GM03348 (cell line): Measurements from ENCODE around the gene P2RX3.
A peak's percentile ranks its signal among the peaks of the same experiment; 100 is the strongest.

Experiments used
- DNase-seq: peaks from one replicate; pipeline ENCODE4 v3.0.0; 2012; ENCODE audit warnings: low spot score

The P2RX3 gene

DNA sequence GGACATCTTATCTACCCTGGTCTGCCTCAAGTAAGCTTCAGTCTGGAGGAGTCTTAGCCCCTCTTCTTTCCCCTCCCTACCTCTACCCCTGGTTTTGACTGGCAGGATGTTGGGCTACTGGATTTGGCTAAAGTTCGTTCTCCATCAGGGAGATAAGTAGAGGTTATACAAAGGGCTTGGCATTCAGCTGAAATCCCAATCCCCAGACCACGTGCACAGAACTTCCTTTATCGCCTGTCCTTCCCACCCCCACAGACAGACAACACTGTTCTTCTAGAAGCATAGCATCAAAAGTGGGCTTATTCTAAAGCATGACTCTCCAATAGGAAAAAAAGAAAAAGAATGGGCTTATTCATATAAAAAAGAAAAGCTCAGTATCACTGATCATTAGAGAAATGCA, 35.0 kb downstream of the P2RX3 start:
- DNase-seq: no peak

DNA sequence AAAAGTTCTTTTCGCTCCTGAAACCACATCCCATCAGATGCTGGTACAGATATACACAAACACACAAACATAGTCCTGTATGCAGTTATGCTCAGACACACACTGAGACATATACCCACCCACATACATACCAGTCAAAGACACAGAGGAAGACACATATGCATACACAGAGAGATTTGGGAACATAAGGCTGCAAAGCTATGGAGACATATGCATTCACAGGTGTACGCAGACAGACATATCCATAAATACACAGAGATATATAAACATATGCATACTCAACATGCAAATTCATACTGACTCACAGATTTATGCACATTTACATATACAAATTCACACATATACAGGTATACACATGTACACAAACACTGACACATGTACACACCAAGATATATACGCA, 36.8 kb downstream of the P2RX3 start:
- no peak for DNase-seq

DNA sequence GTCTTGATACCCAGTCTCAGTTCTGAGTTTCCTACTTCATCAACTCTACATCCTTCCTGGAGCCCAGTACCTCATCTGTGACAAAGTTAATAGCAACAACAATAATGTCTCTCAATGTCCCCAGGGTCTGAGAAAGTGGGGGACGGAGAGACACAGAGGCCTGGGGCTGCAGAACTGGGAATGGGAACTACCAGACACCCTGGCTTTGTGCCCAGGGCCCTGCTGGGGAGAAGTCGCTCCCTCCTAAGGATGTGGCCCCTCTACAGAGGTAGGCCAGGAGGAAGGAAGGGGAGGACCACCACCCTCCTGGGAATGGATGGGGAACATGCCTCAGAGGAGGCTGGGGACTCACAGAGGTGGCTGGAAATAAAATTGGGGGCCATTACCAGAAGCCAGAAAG, 37.3 kb downstream of the P2RX3 start:
- DNase-seq: no peak

DNA sequence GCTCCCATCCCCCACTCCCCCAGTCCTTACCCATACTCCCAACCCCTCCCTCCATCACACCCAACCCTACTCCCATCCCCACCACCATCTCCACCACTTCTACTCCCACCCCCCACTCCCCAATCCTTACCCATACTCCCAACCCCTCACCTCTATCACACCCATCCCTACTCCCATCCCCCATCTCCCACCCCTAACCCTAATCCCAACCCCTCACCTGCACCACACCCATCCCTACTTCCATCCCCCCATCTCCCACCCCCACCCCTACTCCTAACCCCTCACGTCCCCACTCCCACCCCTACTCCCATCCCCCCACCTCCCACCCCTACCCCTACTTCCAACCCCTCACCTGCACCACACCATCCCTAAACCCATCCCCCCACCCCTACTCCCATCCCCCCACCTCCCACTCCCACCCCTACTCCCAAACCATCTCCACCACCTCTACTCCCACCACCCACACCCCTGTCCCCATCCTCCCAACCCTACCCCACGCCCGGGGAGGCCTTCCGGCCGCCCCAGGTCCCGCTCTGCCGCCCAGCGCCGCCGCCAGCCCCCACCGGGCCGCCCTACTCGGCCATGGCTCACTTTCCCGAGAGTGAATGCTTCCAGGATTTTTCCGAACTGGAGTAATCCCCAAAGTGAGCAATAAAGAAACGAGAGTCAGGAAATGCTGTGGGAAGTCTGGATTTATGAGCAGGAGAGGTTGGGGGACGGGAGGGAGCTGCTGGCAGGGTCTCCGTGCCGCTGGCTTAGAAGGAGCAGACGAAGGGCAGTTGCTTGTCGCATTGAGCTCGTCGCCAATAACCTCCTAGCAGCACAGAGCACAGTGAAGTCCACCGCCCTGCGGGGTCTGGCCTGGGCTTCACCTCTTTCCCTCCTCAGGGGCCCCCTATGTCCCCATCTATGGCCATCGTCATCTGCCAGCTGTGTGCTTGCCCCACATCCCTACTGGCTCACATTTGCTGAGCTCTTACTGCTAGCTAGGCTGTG, 38.2 kb downstream of the P2RX3 start:
- DNase-seq: no peak

DNA sequence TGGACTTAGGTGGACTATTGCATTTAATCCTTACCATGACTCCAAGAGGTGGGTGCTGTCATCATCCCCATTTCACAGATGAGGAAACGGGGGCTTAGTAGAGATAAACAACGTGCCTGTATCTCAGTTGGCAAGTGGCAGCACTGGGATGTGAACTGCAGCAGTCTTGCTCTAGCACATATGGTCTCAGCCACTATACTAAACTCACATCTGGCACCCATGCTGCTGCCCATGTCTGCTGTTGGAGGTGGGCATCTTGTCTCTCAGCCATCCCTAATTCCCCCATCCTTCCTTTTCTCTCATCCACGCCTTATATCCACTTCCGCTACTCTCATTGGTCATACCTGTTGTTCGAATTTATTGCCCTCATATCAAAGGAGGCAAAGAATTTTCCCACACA, 39.0 kb downstream of the P2RX3 start:
- DNase-seq: peak; percentile 25

DNA sequence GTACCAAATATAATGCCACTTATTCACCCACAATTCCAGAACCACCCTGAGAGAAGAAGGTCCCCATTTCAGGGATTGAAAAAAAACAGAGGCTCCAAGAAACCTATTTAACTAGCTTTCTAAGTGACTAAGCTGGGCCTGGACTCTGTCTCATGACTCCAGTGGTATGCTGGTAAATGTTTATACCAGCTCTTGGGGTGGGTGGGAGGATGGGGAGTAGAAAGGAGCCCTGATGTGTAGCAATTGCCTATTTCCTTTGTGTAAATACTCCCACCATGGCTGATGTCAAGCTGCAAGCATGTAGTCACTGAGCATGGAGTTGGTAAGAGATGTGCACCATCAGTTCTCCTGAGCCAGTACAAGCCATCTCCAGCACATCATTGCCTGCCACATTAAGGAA, 40.0 kb downstream of the P2RX3 start:
- DNase-seq: no peak

DNA sequence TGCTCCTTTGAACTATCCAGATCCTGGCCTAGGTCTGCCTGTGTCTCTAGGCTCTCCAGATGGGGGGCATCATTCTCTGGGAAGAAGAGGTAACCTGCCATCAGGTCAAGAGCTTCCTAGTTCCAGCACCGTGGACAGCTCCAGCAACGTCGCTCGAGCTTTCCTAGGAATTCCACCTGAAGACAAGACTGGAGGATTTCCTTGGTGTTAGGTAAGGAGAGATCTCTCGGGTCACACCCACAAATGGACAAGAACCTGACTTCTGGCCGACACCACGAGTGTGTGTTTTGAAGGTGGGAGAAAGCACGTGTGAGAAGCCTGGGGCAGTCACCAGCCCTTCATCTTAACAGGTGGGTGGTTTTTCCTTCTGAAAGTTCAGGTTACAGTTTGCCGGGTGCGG, 41.6 kb downstream of the P2RX3 start:
- DNase-seq: peak; percentile 34

DNA sequence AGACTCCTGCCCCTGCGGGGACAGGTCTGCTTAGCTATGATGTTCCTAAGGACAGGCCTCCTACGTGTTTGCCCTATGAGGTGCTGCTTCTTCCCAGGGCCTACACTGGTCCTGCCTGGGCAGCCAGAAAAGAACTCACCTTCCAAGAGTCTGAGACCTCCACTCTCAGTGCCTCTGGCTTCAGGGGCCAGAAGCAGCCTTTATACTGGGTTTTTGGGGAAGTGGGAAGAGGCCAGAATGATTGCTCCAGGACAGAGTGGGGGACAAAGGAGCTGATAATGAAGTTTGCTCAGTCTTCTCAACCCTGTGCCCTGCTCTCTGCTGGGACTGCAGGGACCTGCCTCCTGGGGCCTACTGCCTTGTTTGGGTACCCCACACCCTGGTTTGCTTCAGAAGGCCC, 42.8 kb downstream of the P2RX3 start, which contains the start of gene PRG3:
Gene PRG3 (minus strand): TSS at position 176 of the 400 bp plus-strand sequence. CDS start 442 bp downstream, outside the sequence.
- DNase-seq: no peak

DNA sequence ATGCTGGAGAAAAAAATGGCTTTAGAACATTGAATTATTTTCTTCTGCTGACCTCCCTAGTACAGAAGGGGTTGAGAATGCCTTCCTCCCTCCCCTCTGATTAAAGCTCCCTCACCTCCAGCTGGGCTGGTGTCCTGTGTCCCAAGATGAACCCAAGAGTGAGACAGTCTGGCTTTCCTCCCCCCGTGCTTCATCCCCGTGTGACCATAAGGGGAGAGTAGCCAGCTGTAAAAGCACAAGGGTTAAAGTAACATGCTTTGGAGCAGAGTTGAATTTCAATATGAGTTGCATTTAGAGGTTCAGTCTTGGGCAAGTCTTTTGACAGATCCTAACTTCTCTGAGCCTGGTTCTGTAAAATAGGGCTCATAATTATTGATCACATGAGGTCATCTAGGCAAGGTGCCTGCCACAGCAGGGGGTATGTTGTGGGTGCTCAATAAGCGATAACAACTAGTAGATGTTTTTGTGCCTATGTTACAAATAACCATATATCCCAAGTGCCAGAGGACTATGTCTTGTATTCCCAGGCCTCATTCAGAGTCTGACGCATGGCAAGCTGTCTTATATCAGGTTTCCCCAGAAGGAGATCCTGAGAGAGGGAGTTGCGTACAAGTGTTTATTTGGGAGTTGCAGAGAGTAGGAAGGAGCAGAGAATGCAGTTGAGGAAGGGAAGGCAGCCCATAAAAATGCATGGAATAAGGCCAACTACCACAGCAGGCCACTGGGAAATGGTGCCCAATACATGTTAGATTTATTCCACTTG, 48.2 kb downstream of the P2RX3 start:
- DNase-seq: no peak

DNA sequence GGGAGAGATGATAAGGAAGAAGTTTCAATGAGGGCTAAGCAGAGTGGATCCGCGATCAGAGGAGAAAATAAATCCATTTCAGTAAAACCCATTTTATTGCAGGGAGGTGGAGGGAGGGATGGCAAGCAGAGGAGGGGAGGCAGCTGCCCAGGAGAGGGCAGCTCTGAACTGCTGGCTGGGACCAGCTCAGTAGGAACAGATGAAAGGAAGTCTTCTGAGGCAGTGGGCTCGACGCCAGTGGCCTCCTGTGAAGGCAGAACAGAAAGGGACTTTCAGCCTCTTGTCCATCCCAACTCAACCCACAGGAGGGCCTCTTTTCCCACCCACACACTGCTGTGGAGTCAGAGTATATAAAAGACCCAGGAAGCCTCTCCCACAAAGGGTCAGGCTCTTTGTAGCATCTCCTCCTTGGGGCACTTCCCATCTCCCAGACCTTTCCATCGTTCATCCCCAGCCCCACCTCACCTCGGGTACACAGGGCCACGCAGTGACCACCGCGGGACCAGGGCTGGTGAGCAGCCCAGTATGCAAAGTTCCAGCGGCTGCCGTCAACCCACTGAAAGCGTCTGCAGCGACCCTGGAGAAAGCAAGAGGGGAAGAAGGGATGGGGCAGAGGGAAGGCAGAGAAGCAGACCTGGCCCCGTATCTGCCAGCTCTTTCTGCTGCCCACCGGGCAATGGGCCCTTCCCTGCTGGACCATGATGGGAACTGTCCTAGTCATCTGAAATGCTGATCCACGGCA, 49.3 kb downstream of the P2RX3 start:
- DNase-seq: no peak

DNA sequence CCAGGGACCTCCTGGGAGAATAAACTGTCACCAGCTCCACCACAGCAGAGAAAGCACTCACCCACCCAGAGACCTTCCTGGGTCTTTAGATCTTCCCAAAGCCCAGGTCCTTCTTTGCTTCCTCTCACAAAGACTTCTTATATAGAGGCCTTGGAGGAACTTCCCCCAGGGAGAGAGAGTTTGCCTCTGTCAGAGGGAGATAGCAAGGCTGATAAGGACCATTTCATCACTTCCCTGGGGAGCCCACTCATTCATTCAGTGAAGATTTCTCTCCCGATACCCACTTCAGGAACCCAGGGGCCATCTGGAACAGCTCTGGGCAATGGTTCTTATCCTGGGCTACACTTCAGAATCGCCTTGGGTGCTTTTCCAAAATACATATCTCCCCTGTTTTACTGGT, 52.4 kb downstream of the P2RX3 start, which contains the start of gene PRG2:
Gene PRG2 (minus strand): TSS at position 116 of the 400 bp plus-strand sequence. CDS start 706 bp downstream, outside the sequence.
- DNase-seq: no peak

DNA sequence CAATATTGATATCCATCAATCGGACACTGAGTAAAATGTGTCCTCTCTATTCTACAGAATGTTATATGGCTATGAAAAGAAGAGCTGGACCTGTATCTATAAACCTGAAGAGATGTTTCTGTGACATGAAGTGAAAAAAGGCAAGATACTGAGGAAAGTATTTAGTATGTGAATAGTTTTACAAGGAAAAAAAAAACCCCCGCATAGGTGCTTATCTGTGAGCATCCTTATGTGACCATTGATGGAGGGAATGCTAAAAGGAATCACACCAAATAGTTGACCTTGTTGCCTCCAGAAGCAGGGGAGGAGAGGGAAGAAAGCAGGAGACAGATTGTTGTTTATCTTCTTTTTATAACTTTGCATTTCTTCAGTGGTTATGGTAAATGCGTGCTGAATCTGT, 53.0 kb downstream of the P2RX3 start:
- DNase-seq: no peak

DNA sequence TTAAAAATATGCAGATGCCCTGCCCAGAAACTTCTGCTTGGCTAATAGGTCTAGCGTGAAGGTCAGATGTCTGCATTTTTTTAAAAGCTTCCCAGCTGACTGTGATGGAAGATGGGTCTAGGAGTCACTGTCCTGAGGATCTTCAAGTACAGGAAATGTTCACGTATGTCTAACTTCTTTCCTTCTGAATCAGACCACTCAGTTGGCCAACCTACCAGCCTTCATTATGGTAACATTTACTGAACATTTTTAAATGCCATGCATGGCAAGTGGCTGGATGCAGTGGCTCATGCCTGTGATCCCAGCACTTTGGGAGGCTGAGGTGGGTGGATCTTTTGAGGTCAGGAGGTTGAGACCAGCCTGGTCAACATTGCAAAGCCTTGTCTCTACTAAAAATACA, 53.4 kb downstream of the P2RX3 start:
- DNase-seq: no peak

DNA sequence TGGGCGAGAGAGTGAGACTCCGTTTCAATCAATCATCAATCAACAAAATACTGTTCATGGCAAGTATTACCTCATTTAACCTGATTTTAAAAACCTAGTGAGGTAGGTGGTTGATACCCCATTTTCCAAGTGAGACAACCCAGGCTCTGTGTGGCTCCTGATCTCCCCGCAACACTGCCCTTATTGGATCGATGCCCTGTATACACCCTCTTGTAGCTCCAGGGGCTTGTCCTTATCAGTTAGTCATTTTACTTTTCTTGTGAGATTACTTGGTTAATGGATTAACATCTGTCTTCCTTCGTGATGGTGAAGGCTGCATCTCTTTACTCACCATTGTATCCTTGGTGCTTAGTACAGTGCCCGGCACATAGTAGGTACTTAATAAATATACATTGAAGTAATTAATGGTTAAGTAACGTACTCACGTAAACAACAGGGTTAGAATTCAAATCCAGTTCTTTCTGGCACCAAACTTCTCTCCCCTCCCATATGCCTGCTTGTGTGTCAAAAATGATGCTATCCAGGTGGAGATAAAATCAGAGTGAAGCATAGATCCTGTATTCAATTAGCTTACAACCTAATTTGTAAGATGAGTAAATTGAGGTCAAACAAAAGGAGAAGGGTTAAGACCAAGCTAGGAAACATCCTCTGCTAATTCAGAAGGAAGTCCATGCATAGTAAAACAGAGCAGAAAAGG, 54.1 kb downstream of the P2RX3 start:
- no peak for DNase-seq

DNA sequence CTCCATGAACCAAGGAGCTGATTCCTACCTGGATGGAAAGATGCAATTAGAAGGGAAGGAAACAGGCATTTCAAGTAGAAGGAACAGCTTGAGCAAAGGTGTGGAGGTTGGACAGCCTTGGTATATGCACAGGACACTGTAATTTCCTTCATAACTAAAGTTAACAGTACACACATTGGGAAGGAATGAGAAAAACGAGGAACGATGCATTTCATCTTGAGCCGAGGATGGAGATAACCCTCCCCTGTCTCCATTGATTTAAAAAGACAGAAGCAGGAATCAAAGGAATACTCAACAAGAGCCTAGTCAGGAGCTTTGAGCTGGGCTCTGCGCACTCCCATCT, 54.6 kb downstream of the P2RX3 start:
- no peak for DNase-seq

DNA sequence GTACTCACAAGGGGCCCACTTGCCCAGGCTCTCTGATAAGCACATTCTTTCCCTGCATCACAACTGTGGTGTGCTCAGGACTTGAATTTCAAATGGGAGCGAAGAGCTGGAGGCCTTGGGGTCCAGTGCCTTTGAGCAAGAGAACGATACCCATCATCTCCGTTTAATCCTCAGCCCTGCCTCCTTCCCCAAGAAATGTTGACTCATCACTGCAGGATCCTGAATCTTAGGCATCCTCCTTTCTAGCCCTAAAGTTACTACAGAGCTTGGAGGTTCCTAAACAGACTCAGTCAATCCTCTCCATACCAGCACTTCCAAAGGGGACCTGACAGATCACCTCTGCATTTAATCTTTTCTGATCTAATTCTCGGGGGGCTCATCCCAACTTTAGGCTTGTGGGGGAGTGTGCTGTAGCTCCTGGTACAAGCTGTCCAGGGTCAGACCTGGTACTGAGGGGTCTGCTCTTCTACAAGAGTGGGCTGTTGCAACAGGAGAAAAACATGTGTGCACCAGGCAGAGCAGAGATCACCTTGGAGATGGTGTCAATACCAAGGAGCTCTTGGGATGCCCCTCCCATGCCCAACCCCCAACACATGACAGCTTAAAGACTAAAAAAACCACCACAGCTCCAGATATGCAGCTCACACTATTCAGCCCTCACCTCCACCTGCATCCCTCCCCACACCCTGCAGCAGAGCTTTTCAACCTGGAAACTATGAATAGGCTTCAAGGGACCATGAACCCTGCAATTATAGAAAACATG, 56.2 kb downstream of the P2RX3 start:
- no peak for DNase-seq

DNA sequence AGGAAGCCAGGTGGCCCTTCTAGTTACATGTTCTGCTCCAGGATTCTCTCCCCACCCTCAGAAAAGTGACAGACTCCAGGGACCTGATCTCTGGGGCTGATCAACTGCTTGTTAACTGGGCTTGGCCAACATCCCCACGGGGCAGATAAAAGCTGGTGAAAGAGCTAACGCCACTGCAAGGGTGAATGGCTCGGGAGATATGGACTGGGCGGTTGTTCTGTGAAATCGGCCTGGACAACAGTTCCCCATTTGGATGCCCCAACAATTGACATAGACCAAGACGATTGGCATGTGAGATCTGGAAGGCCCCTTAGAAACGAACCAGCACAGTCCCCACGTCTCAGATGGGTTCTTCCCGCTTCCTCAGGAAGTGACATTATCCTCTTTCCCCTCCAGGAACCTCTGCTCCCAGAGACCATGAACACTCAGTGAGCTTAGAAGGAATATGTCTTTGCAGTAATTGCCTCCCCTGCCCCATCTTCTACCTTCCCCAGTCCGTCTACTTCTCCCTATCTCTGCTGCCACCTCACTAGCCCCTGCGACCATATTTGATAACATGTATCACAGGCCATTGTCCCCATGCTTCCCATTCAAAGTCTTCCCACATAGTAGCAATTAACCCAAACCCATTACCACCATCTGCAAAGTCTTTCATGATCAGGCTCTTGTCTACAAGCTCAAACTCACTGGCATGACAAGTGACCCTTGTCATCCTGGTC, 57.9 kb downstream of the P2RX3 start:
- DNase-seq: no peak

DNA sequence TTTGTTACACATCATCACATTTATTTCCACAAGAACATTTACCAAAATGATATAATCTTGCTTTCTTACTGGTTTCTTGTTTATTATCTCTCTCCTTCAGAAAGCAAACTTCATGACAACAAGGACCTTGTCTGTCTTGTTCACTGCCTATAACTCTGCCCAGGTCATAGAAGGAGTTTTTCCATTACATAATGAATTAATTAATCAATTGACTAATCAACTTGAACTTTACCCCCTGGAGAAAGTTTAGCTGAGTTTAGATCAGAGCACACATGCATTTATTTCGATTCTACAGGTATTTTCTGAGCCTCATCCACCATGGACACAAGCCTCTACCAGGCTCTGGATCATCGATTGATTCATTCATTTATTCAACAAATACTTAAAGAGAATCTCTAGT, 58.6 kb downstream of the P2RX3 start:
- DNase-seq: no peak

DNA sequence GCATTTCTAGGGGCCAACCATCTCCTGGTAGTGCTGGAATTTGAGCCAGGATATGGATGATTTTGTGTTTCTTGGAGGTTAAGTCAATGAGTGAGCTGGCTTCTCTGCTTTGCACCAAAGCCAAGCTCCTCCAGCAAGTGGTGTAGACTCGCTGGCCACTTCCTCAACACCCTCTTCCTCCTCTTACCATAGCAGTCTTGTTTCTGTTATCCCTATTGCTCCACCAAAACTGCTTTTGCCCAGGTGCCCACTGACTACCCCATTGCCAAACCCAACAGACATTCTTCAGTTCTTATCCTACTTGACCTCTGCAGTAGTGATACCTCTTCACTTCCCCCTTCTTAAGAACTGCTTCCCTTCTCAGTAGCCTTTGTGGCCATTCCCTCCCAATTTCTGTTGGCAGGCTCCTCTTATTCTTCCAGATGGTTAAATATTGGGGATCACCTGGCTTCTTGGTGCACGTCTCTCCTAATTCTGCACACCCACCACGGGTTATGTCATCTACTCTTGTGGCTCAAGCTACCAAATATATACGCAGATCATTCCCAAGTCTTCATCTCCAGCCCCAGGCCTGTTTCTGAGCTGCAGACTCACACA, 59.3 kb downstream of the P2RX3 start:
- DNase-seq: no peak

DNA sequence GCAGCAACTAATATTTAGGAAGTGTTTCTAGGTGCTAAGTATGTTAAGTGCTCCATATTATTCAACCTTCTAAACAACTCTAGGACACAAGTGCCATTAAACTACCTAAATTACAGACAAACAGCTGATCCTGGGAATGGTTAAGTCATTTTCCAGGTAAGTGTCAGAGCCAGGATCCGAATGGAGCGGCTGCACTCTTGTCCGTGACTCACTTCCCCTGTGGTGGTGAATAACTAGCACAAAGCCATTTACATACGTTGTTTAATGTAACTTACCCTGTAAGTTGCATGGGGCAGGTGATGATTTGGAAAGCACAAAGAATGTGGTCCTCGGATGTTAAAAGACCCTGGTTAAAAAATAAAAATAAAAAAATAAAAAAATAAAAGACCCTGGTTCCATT, 61.1 kb downstream of the P2RX3 start:
- DNase-seq: no peak
